DOHH2 (cell line): ENCODE measurements around the gene AP3S1.

Experiments used
- H3F3A ChIP-seq: fragments of 200-600 bp; sonication (generic), shearing (Covaris generic); 2 replicates; pipeline ENCODE4 v1.6.0; 2016; ENCODE audit warnings: antibody characterized with exemption, mild to moderate bottlenecking; ENCODE audit not compliant: control insufficient read depth, insufficient read depth
- H3K27ac ChIP-seq: fragments of 200-600 bp; sonication (generic); 2 replicates; pipeline ENCODE4 v1.5.1; 2014; ENCODE audit warnings: low read depth, mild to moderate bottlenecking, low read length, moderate library complexity
- H3K27me3 ChIP-seq: fragments of 200-600 bp; sonication (generic); 2 replicates; pipeline ENCODE4 v1.6.1; 2014; ENCODE audit warnings: mild to moderate bottlenecking, low read length, mixed read lengths; ENCODE audit not compliant: control insufficient read depth
- H3K36me3 ChIP-seq: fragments of 200-600 bp; sonication (generic); 2 replicates; pipeline ENCODE4 v1.6.1; 2014; ENCODE audit warnings: mild to moderate bottlenecking, low read length, moderate library complexity, mixed read lengths; ENCODE audit not compliant: control insufficient read depth
- H3K4me1 ChIP-seq: fragments of 200-600 bp; sonication (generic); 2 replicates; pipeline ENCODE4 v1.6.1; 2014; ENCODE audit warnings: mild to moderate bottlenecking, low read length, mixed read lengths; ENCODE audit not compliant: control insufficient read depth
- H3K4me2 ChIP-seq: fragments of 200-600 bp; sonication (generic); 2 replicates; pipeline ENCODE4 v1.6.0; 2014; ENCODE audit warnings: mild to moderate bottlenecking, low read length, moderate library complexity
- H3K4me3 ChIP-seq: fragments of 200-600 bp; sonication (generic); 2 replicates; pipeline ENCODE4 v1.5.1; 2014; ENCODE audit warnings: mild to moderate bottlenecking, low read length, mixed read lengths
- H3K79me2 ChIP-seq: fragments of 200-600 bp; sonication (generic); 2 replicates; pipeline ENCODE4 v1.6.1; 2014; ENCODE audit warnings: mild to moderate bottlenecking, low read length, mixed read lengths; ENCODE audit not compliant: control insufficient read depth
- H3K9me2 ChIP-seq: fragments of 200-600 bp; sonication (generic); replicated peaks from 2 replicates; pipeline ENCODE4 v1.6.1; 2014; ENCODE audit warnings: mild to moderate bottlenecking, low read length, mixed read lengths; ENCODE audit not compliant: control insufficient read depth
- H3K9me3 ChIP-seq: fragments of 200-600 bp; sonication (generic); 2 replicates; pipeline ENCODE4 v1.6.1; 2014; ENCODE audit warnings: antibody characterized with exemption, low read length, mixed read lengths; ENCODE audit not compliant: control insufficient read depth, insufficient read depth
- H4K20me1 ChIP-seq: fragments of 200-600 bp; sonication (generic); 2 replicates; pipeline ENCODE4 v1.6.0; 2014; ENCODE audit warnings: low read depth, mild to moderate bottlenecking, antibody characterized with exemption, low read length, moderate library complexity; ENCODE audit not compliant: control insufficient read depth, insufficient read depth
- EZH2phosphoT487 ChIP-seq: fragments of 200-600 bp; sonication (generic); IDR thresholded peaks from 2 replicates; pipeline ENCODE4 v1.6.1; 2017; ENCODE audit warnings: borderline replicate concordance, mild to moderate bottlenecking, antibody characterized with exemption, low read length, moderate library complexity, mixed read lengths
- TF ChIP-seq, protein P1 (sequence below): fragments of 200-600 bp; sonication (generic); IDR thresholded peaks from one replicate; pipeline ENCODE4 v1.5.1; 2014; ENCODE audit warnings: antibody characterized with exemption, mild to moderate bottlenecking, low read depth, low read length; ENCODE audit not compliant: poor library complexity, severe bottlenecking

AP3S1 gene

DNA sequence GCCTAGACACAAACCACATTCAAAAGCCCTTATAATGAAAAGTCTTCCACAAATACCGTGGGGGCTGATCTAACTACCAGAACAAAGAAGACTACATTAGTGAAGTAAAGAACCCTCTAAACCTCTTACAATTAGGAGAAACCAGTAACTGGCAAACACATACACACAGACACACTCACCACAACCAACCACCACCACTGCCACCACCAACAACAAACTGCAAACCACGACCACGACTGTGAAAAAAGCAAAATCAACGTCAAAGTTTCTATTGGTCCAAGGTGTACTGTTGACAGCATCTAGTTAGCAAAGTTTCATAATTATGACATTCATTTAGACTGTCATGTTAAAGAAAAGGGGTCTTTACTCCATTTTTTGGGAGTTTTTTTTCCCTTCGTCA, 28.0 kb upstream of the AP3S1 start:
- H3K4me3 ChIP-seq: no peak overlapping the region
- H3F3A ChIP-seq: no peaks in the 10 kb centered on the region
- peaks cover 13% of the 10 kb centered on the region; the same call in 1 of the 2 replicates for H3K9me3 ChIP-seq
- H4K20me1 ChIP-seq: no peaks in the 10 kb centered on the region
- TF ChIP-seq, protein P1, sequence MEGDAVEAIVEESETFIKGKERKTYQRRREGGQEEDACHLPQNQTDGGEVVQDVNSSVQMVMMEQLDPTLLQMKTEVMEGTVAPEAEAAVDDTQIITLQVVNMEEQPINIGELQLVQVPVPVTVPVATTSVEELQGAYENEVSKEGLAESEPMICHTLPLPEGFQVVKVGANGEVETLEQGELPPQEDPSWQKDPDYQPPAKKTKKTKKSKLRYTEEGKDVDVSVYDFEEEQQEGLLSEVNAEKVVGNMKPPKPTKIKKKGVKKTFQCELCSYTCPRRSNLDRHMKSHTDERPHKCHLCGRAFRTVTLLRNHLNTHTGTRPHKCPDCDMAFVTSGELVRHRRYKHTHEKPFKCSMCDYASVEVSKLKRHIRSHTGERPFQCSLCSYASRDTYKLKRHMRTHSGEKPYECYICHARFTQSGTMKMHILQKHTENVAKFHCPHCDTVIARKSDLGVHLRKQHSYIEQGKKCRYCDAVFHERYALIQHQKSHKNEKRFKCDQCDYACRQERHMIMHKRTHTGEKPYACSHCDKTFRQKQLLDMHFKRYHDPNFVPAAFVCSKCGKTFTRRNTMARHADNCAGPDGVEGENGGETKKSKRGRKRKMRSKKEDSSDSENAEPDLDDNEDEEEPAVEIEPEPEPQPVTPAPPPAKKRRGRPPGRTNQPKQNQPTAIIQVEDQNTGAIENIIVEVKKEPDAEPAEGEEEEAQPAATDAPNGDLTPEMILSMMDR: no peak
- TF ChIP-seq EZH2phosphoT487: no peak
- H3K36me3 ChIP-seq: no peaks in the 10 kb centered on the region
- H3K9me2 ChIP-seq: no peaks in the 10 kb centered on the region
- no peaks in the 10 kb centered on the region for H3K79me2 ChIP-seq
- H3K27ac ChIP-seq: no peak overlapping the region
- no peak overlapping the region for H3K4me2 ChIP-seq
- no peaks in the 10 kb centered on the region for H3K27me3 ChIP-seq
- no peaks in the 10 kb centered on the region for H3K4me1 ChIP-seq

GRCh38 chr5:115815006-115815692, 26.6 kb upstream of the AP3S1 start:
- Histone ChIP-seq H3K27me3 (no peaks in the 10 kb centered on the region), H3K9me2 (no peaks in the 10 kb centered on the region), H3F3A (no peaks in the 10 kb centered on the region), H3K4me3 (no peak overlapping the region), H3K9me3 (peaks cover 13% of the 10 kb centered on the region; the same call in 1 of the 2 replicates), H4K20me1 (no peaks in the 10 kb centered on the region), H3K4me1 (no peaks in the 10 kb centered on the region), H3K79me2 (no peaks in the 10 kb centered on the region), H3K4me2 (no peak overlapping the region), H3K36me3 (no peaks in the 10 kb centered on the region), H3K27ac (no peak overlapping the region)
- TF ChIP-seq, protein P1: no peak
- no peak for TF ChIP-seq EZH2phosphoT487

DNA sequence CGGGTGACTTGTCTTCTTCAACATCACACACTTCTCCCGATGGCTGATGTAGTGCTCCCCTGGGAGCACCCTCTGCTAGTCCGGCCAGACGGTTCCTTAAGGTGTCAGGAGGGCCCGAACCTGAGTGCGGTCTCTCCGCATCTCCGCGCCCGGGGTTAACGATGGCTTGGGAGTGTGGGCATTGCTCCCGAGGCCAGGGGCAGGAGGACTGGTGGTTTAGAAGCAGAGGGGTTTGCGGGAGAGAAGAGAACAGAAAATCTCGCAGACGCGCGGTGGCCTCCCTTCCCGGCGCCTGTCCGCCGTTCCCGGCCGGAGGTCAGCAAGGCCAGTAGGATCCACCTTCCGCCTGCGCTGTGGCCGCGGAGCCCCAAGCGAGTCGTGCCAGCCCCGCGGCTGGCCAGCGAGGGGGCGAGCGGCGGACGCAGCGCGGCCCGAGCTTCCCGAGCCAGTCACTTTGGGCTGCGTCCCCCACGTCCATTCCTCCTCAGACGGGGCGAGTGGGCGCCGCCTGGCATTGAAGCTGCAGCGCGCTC, 26.0 kb upstream of the AP3S1 start:
- Histone ChIP-seq H3K9me2 (no peaks in the 10 kb centered on the region), H3F3A (no peaks in the 10 kb centered on the region), H3K4me2 (no peak overlapping the region), H3K27ac (no peak overlapping the region), H3K79me2 (no peaks in the 10 kb centered on the region), H3K4me1 (no peaks in the 10 kb centered on the region), H3K36me3 (no peaks in the 10 kb centered on the region), H3K9me3 (peaks cover 13% of the 10 kb centered on the region; the same call in 1 of the 2 replicates), H3K27me3 (no peaks in the 10 kb centered on the region), H3K4me3 (no peak overlapping the region), H4K20me1 (no peaks in the 10 kb centered on the region)
- TF ChIP-seq EZH2phosphoT487: no peak
- TF ChIP-seq, protein P1: no peak
